ENCODE measurements around the gene SETD1B.

The SETD1B gene

DNA sequence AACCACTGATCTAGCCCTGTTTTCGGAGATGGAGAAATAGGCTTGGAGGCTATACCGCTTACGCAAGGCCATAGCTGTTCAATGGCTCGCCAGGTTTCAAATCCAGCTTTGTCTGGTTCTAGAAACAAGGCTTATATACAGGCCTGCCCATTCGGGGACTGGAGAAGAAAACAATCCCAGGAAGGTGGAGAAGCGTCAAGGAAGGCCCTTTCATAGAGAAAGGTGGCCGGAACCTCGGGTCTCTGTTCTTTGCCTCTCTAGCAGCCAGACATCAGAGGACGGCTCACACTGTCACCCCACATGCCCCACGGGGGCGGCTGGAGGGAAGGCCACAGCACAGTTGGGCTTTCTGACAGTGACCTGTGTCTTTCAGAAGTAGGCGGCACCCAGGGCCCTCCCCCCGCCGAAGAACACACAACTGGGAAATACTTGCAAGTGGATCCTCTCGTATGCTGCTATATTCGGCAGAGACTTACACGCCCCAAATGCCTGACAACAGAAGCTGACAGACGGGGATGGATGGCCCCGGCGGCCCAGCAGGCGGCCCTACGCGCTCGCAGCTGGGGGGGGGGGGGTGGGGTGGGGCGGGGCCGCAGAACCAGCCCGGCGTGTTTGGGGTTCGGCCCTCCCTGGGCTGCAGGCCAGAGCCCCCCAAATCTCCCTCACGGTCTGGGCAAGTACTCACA, 4.5 kb upstream of the SETD1B start:
- Histone ChIP-seq H3K27me3 (ENCODE audit: insufficient read depth, low read length) (no peaks in the 10 kb centered on the region), H3K9ac (ENCODE audit: low read depth, low read length) (peak overlapping the region; percentile 79; the same call in 1 of the 2 replicates), H3K4me3 (ENCODE audit: low read length) (peak overlapping the region; percentile 79), H3K4me1 (ENCODE audit: insufficient read depth, low read length) (peaks cover 21% of the 10 kb centered on the region), H3K27ac (ENCODE audit: low read length) (no peak overlapping the region), H3K36me3 (ENCODE audit: insufficient read depth, low read depth, low read length) (peaks cover 30% of the 10 kb centered on the region), H3K9me3 (ENCODE audit: insufficient read depth, low read depth, low read length) (no peaks in the 10 kb centered on the region)

DNA sequence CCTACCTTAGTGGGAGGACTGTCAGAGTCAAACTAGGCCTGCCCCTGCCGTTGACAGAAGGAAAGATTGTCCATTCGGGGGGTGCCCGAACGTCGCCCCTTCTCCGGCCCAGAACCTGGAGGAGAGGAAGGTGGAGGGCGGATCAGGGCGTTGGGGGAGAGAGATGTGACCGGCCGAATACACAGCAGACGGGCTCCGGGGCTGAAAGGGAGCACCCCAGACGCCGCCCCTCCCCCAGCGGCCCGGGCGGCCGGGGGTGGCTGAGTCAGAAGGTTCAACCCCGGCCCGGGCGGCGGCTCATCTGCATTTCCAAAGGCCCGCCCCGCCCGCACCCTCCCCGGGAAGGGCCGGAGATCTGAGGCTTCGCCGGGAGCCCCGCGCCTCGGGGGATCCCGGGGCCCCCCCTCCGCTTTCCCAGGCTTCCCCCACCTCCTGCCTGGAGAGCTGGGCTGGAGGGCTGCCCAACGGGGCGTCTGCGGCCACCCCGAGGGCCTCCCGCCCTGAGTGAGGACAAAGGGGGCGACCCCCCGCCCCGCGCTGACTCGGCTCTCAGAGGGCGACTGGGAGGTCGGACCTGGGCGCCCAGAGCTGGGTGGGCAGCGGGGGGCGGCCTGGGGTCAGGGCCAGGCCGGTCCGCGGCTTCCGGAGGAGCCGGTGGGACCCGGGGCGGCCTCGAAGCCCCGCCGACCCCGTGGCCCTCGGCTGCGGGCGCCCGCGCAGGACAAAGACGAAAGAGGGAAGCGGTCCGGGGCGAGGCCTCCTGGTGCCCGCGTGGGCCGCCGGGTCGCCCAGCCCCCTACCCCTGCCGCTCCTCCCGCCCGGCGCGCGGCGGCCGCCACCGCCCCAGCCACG, 3.7 kb upstream of the SETD1B start:
- Histone ChIP-seq H3K36me3 (ENCODE audit: insufficient read depth, low read depth, low read length) (peaks cover 30% of the 10 kb centered on the region), H3K27ac (ENCODE audit: low read length) (no peak overlapping the region), H3K9ac (ENCODE audit: low read depth, low read length) (peak overlapping the region; percentile 79), H3K4me1 (ENCODE audit: insufficient read depth, low read length) (peaks cover 21% of the 10 kb centered on the region), H3K4me3 (ENCODE audit: low read length) (peak overlapping the region; percentile 79), H3K27me3 (ENCODE audit: insufficient read depth, low read length) (no peaks in the 10 kb centered on the region), H3K9me3 (ENCODE audit: insufficient read depth, low read depth, low read length) (no peaks in the 10 kb centered on the region)

DNA sequence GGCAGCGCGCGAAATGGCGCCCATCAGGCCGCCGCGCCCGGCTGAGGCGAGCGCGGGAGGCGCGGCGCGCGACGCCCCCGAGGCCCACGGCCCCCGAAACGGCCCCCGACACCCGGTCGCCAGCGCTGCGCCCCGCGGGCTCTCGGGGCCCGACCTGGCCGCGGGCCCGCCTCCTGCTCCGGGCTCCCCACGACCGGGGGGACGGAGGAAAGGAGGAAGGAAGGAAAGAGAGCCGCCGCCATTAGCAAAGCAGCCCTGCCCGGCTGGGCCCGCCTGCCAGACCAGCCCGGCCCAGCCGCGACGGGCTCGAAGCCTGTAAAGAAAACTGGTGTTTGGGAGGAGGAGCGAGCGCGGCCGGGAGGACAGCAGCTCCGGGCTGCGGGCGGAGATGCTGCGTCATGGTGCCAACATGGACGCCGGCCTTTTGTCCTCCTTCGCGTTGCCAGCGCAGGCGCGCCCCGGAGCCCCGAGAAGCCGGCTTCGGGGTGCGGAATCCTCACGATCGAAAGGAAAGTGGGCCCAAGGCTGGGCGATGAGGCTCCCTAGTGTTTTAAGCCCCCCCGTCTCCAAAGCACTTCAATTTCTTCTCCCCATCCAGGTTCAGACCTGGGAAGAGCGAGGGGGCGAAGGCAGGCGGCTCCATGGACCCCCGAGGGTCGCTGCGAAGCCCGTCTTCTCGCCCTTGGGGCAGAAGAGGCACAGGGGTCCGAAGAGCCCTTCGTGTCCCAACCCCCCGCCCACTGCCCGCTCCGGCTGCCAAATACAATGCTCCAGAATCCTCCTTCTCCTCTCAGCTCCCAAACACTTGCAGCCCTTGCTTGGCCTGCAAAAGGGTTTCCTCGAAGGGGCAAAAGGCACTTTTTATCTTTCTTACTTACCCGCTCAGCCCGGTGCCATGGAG, 2.9 kb upstream of the SETD1B start:
- peak overlapping the region; percentile 79 for H3K4me3 ChIP-seq (ENCODE audit: low read length)
- peaks cover 25% of the 10 kb centered on the region for H3K4me1 ChIP-seq (ENCODE audit: insufficient read depth, low read length)
- H3K9me3 ChIP-seq (ENCODE audit: insufficient read depth, low read depth, low read length), result no peaks in the 10 kb centered on the region
- peak overlapping the region; percentile 99 for H3K27ac ChIP-seq (ENCODE audit: low read length)
- no peaks in the 10 kb centered on the region for H3K27me3 ChIP-seq (ENCODE audit: insufficient read depth, low read length)
- peak overlapping the region; percentile 97 for H3K9ac ChIP-seq (ENCODE audit: low read depth, low read length)
- H3K36me3 ChIP-seq (ENCODE audit: insufficient read depth, low read depth, low read length), result peaks cover 24% of the 10 kb centered on the region

DNA sequence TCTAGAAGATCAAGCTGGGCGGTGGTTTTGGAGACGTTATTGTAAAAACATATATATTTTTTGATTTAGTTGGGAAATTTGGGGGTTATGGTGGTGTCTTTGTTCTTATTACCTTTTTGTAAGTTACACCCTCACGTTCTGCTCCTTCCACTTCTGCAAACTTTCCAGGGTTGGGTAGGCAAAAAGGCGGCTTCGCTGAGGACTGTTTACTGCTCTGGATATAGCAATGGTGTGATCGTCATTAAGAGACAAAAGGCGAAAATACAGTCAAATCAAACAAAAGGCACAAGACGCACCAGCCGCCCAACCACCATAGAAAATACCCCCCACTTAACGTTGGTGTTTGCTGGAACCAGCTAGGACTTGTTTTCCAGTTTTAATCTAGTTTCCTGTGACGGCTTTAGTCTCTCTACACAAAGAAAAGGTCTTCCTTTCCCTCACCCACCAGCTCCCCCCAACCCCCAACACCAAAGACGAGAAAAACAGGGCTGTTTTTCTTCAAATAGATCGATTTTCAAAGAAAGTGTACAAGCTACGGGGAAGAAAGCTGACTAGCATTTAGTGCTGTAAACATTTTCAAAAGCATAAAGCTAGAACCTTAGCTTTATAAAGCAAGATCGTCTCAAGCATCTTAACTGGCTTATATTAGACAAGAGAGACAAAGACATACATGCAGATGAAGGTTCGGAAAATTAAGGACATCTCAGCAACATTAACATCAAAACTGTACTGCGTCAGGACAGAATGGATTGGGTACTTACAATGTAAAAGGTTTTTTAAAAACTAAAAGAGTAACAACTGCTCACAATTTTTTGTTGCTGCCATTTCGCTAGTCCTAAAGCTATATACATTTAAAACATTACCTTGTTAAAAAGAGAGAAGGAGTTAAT, 2.0 kb upstream of the SETD1B start:
- peaks cover 18% of the 10 kb centered on the region for H3K36me3 ChIP-seq (ENCODE audit: insufficient read depth, low read depth, low read length)
- peak overlapping the region; percentile 79 for H3K4me3 ChIP-seq (ENCODE audit: low read length)
- peaks cover 30% of the 10 kb centered on the region for H3K4me1 ChIP-seq (ENCODE audit: insufficient read depth, low read length)

DNA sequence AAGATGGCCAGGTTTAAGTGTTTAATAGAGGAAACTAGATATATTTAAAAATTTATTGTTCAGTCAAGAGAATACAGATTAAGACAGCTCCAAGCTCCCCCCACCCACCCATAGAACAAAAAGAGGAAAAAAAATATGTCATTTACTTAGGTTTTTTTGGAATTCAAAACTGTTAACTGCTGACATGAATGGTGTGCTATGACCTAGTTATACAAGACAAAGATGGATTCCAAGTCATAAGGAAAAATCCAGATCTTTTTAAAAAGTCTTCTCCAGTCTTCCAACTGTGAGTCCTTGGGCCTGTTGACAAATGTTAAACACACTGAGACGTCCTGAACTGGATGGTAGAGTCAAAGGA, 1.3 kb upstream of the SETD1B start:
- Histone ChIP-seq H3K27me3 (ENCODE audit: insufficient read depth, low read length) (no peaks in the 10 kb centered on the region), H3K27ac (ENCODE audit: low read length) (peak overlapping the region; percentile 99), H3K4me3 (ENCODE audit: low read length) (peak overlapping the region; percentile 79), H3K36me3 (ENCODE audit: insufficient read depth, low read depth, low read length) (peaks cover 17% of the 10 kb centered on the region), H3K9ac (ENCODE audit: low read depth, low read length) (peak overlapping the region; percentile 97), H3K4me1 (ENCODE audit: insufficient read depth, low read length) (peaks cover 27% of the 10 kb centered on the region), H3K9me3 (ENCODE audit: insufficient read depth, low read depth, low read length) (no peaks in the 10 kb centered on the region)

More for the DNA sequence above, 2.0 kb upstream of the SETD1B start:
- no peaks in the 10 kb centered on the region for H3K27me3 ChIP-seq (ENCODE audit: insufficient read depth, low read length)
- H3K9me3 ChIP-seq (ENCODE audit: insufficient read depth, low read depth, low read length), result no peaks in the 10 kb centered on the region
- H3K9ac ChIP-seq (ENCODE audit: low read depth, low read length), result peak overlapping the region; percentile 97
- peak overlapping the region; percentile 99 for H3K27ac ChIP-seq (ENCODE audit: low read length)

DNA sequence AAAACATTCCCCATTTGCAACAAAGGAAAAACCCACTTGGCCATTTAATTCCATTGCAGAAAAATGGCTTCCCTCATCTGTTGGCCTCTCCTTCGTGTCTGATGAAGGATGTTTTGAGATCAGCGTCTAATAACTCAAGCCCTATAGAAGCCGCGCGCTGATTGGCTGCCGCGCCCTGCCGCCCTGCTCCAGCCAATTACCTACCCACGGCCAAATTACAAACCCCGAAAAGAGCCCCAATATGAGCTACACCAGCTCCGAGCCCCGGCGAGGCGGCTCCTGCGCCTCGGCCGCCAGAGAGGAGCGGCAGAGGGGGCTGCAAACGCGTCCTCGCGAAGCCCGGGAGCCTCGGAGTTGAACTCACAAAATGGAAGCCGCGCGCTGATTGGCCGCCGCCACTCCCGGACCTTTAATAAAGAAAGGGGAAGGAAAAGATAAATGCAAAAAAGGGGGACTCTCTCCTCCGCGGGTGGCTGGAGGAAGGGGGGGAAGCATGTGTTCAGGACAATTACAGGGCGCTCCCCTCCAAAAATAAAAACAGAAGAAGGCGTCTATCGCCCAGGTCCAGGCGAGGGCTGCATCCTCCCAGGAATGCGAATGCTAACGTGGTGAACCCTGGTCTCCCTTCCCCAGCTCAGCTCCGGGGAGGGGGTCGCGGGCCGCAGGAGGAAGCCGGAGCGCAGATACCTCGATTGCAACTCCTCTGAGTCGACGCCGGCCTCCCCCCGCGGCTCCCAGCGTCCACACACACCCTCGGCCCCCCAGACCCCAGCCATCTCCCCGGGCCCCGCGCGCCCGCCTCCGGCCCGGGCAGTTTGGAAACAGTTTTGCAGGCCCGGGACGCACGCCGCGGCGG, 738 bp upstream of the SETD1B start:
- Histone ChIP-seq H3K9ac (ENCODE audit: low read depth, low read length) (peak overlapping the region; percentile 97), H3K4me1 (ENCODE audit: insufficient read depth, low read length) (peaks cover 21% of the 10 kb centered on the region), H3K36me3 (ENCODE audit: insufficient read depth, low read depth, low read length) (peaks cover 13% of the 10 kb centered on the region), H3K9me3 (ENCODE audit: insufficient read depth, low read depth, low read length) (no peaks in the 10 kb centered on the region), H3K27me3 (ENCODE audit: insufficient read depth, low read length) (no peaks in the 10 kb centered on the region), H3K27ac (ENCODE audit: low read length) (peak overlapping the region; percentile 99), H3K4me3 (ENCODE audit: low read length) (peak overlapping the region; percentile 79)

DNA sequence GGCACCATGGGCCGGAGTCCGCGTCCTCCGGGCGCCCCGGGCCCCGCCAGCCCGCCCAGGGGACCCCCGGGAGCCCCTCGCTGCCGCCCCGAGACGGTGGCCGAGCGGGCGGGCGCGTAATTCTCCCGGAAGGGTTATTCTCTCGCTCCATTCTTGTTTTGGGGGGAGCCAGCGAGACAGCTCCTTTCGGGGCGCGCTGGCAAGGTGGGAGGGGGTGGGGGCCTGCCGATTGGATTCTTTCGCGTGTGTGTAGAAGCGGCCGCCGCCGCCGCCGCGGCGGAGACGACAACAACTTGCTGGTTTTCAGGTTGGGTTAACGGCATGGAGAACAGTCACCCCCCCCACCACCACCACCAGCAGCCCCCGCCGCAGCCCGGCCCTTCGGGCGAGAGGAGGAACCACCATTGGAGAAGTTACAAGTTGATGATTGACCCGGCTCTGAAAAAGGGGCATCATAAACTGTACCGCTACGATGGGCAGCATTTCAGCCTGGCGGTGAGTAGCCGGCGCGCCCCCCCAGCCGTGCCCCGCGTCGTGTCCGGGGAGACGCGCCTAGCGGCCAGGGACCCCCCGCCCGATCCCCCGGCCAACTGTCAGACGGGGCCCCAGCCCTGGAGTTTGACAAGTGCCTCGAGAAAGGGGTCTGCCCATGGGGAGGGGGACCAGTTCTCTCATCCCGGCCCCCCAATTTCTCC, 755 bp downstream of the SETD1B start:
- peak overlapping the region; percentile 74 for H3K4me3 ChIP-seq (ENCODE audit: low read length)
- peaks cover 9% of the 10 kb centered on the region; the same call in 1 of the 2 replicates for H3K4me1 ChIP-seq (ENCODE audit: insufficient read depth, low read length)
- no peaks in the 10 kb centered on the region for H3K27me3 ChIP-seq (ENCODE audit: insufficient read depth, low read length)
- peak overlapping the region; percentile 71; the same call in 1 of the 2 replicates for H3K9ac ChIP-seq (ENCODE audit: low read depth, low read length)
- no peaks in the 10 kb centered on the region for H3K9me3 ChIP-seq (ENCODE audit: insufficient read depth, low read depth, low read length)
- no peak overlapping the region for H3K27ac ChIP-seq (ENCODE audit: low read length)
- peaks cover 17% of the 10 kb centered on the region for H3K36me3 ChIP-seq (ENCODE audit: insufficient read depth, low read depth, low read length)

DNA sequence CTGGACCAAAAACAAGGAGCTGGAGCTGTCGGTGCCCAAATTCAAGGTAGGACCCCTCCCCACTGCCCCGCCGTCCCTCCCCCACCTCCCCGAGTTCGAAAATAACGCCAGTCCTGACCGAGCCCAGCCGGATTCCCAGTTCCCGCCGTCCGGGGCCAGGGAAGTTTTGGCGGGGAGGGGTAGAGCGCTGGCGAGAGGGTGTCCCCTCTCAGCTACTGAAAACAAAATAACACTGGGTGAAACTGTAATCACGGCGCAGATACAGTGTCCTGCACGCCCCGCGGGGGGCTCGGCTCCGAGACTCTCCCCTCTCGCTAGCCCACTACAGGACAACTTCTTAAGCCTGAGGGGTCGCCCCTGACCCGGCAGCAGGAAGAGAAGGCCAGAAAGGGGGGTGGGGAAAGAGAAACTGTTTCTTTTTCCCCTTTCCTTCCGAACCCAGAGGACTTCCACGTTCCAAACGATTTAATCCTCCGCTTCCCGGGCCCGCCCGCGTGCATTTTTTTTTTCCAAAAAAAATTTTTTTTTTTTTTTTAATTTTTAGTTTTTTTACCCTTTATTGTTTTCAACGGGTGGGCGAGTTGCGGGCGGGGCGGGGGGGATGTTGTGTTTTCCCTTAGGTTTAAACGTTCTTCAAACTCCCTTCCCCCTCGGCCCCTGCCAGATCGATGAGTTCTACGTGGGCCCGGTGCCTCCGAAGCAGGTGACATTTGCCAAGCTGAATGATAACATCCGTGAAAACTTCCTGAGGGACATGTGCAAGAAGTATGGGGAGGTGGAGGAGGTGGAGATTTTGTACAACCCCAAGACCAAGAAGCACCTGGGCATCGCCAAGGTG, 1.6 kb downstream of the SETD1B start:
- Histone ChIP-seq H3K36me3 (ENCODE audit: insufficient read depth, low read depth, low read length) (peaks cover 25% of the 10 kb centered on the region), H3K4me3 (ENCODE audit: low read length) (peak overlapping the region; percentile 74), H3K9me3 (ENCODE audit: insufficient read depth, low read depth, low read length) (no peaks in the 10 kb centered on the region), H3K9ac (ENCODE audit: low read depth, low read length) (peak overlapping the region; percentile 71; the same call in 1 of the 2 replicates), H3K27ac (ENCODE audit: low read length) (no peak overlapping the region), H3K27me3 (ENCODE audit: insufficient read depth, low read length) (no peaks in the 10 kb centered on the region), H3K4me1 (ENCODE audit: insufficient read depth, low read length) (peaks cover 9% of the 10 kb centered on the region; the same call in 1 of the 2 replicates)

DNA sequence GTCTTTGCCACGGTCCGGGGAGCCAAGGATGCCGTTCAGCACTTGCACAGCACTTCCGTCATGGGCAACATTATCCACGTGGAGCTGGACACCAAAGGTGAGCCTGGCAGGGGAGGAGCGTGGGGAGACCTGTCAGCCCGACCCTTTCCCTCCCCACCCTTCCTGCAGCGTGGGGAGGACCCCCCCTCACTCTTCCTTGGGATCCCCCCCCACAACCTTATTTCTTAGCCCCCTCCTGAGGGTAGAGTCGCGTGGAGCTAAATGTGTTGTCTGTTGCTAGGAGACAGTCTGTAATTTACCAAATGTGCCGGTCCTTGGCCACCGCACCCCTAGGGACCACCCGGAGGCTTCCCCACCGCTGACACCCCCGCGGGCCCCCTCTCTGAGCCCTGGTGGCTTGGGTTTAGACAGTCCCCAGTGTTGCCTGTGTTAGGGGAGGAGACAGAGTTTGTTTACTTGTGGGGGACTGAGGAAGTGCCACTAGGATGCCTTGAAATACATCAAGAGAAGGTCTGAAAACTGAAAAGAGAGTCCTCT, 2.3 kb downstream of the SETD1B start:
- H3K9ac ChIP-seq (ENCODE audit: low read depth, low read length), result no peak overlapping the region
- H3K4me1 ChIP-seq (ENCODE audit: insufficient read depth, low read length), result peaks cover 13% of the 10 kb centered on the region
- peaks cover 32% of the 10 kb centered on the region for H3K36me3 ChIP-seq (ENCODE audit: insufficient read depth, low read depth, low read length)

More for the DNA sequence above, 2.3 kb downstream of the SETD1B start:
- Histone ChIP-seq H3K27ac (ENCODE audit: low read length) (no peak overlapping the region), H3K27me3 (ENCODE audit: insufficient read depth, low read length) (no peaks in the 10 kb centered on the region), H3K4me3 (ENCODE audit: low read length) (peak overlapping the region; percentile 54), H3K9me3 (ENCODE audit: insufficient read depth, low read depth, low read length) (no peaks in the 10 kb centered on the region)
